ENCODE measurements around the gene SMOC1.

Gene SMOC1

GRCh38 chr14:70013271-70013873, 134.2 kb downstream of the SMOC1 start:
- Histone ChIP-seq H3K4me1 (ENCODE audit: control insufficient read depth, insufficient read depth, low read length) (peaks cover 15% of the 10 kb centered on the region), H3K27me3 (ENCODE audit: control insufficient read depth, insufficient read depth, low read length, poor library complexity, severe bottlenecking) (no peaks in the 10 kb centered on the region), H3K27ac (ENCODE audit: insufficient read depth, low read depth, low read length, poor library complexity, severe bottlenecking) (no peak overlapping the region), H3K4me3 (ENCODE audit: insufficient read depth, low read depth, low read length) (no peak overlapping the region), H3K36me3 (ENCODE audit: control insufficient read depth, insufficient read depth, low read length) (peaks cover 15% of the 10 kb centered on the region), H3K9me3 (ENCODE audit: control insufficient read depth, low read length) (no peaks in the 10 kb centered on the region)
- 43 to 55% methylated on average over 2 of the region's 2 CpGs for WGBS, 2 experiments

- WGBS, 2 experiments = 93 to 95% methylated on average over 7 of the region's 7 CpGs
- Histone ChIP-seq H3K27ac (ENCODE audit: insufficient read depth, low read depth, low read length, poor library complexity, severe bottlenecking) (no peak overlapping the region), H3K36me3 (ENCODE audit: control insufficient read depth, insufficient read depth, low read length) (peaks cover 15% of the 10 kb centered on the region), H3K4me1 (ENCODE audit: control insufficient read depth, insufficient read depth, low read length) (peaks cover 8% of the 10 kb centered on the region), H3K9me3 (ENCODE audit: control insufficient read depth, low read length) (no peaks in the 10 kb centered on the region), H3K4me3 (ENCODE audit: insufficient read depth, low read depth, low read length) (no peak overlapping the region), H3K27me3 (ENCODE audit: control insufficient read depth, insufficient read depth, low read length, poor library complexity, severe bottlenecking) (no peaks in the 10 kb centered on the region)
Measured at GRCh38 chr14:70014406-70015095, 135.3 kb downstream of the SMOC1 start.

- no peak overlapping the region for H3K27ac ChIP-seq (ENCODE audit: insufficient read depth, low read depth, low read length, poor library complexity, severe bottlenecking)
- no peaks in the 10 kb centered on the region for H3K27me3 ChIP-seq (ENCODE audit: control insufficient read depth, insufficient read depth, low read length, poor library complexity, severe bottlenecking)
- H3K4me3 ChIP-seq (ENCODE audit: insufficient read depth, low read depth, low read length) = no peak overlapping the region
- no peaks in the 10 kb centered on the region for H3K9me3 ChIP-seq (ENCODE audit: control insufficient read depth, low read length)
- peaks cover 4% of the 10 kb centered on the region for H3K4me1 ChIP-seq (ENCODE audit: control insufficient read depth, insufficient read depth, low read length)
- H3K36me3 ChIP-seq (ENCODE audit: control insufficient read depth, insufficient read depth, low read length) = peaks cover 16% of the 10 kb centered on the region
- 63 to 79% methylated on average over 2 of the region's 2 CpGs for WGBS, 2 experiments
Measured at GRCh38 chr14:70018230-70018629, 139.0 kb downstream of the SMOC1 start.

GRCh38 chr14:70018713-70019211, 139.5 kb downstream of the SMOC1 start:
- Histone ChIP-seq H3K4me3 (ENCODE audit: insufficient read depth, low read depth, low read length) (no peak overlapping the region), H3K36me3 (ENCODE audit: control insufficient read depth, insufficient read depth, low read length) (peaks cover 21% of the 10 kb centered on the region), H3K4me1 (ENCODE audit: control insufficient read depth, insufficient read depth, low read length) (no peaks in the 10 kb centered on the region), H3K9me3 (ENCODE audit: control insufficient read depth, low read length) (no peaks in the 10 kb centered on the region), H3K27ac (ENCODE audit: insufficient read depth, low read depth, low read length, poor library complexity, severe bottlenecking) (no peak overlapping the region), H3K27me3 (ENCODE audit: control insufficient read depth, insufficient read depth, low read length, poor library complexity, severe bottlenecking) (no peaks in the 10 kb centered on the region)
- 90 to 91% methylated on average over 9 of the region's 9 CpGs for WGBS, 2 experiments

GRCh38 chr14:70019695-70020094, 140.5 kb downstream of the SMOC1 start:
- H3K36me3 ChIP-seq (ENCODE audit: control insufficient read depth, insufficient read depth, low read length) = peaks cover 27% of the 10 kb centered on the region
- no peak overlapping the region for H3K27ac ChIP-seq (ENCODE audit: insufficient read depth, low read depth, low read length, poor library complexity, severe bottlenecking)
- H3K27me3 ChIP-seq (ENCODE audit: control insufficient read depth, insufficient read depth, low read length, poor library complexity, severe bottlenecking) = no peaks in the 10 kb centered on the region
- no peaks in the 10 kb centered on the region for H3K4me1 ChIP-seq (ENCODE audit: control insufficient read depth, insufficient read depth, low read length)
- H3K4me3 ChIP-seq (ENCODE audit: insufficient read depth, low read depth, low read length) = no peak overlapping the region
- H3K9me3 ChIP-seq (ENCODE audit: control insufficient read depth, low read length) = no peaks in the 10 kb centered on the region

GRCh38 chr14:70020352-70021170, 141.3 kb downstream of the SMOC1 start:
- Histone ChIP-seq H3K9me3 (ENCODE audit: control insufficient read depth, low read length) (no peaks in the 10 kb centered on the region), H3K27ac (ENCODE audit: insufficient read depth, low read depth, low read length, poor library complexity, severe bottlenecking) (no peak overlapping the region), H3K36me3 (ENCODE audit: control insufficient read depth, insufficient read depth, low read length) (peaks cover 27% of the 10 kb centered on the region), H3K4me3 (ENCODE audit: insufficient read depth, low read depth, low read length) (no peak overlapping the region), H3K4me1 (ENCODE audit: control insufficient read depth, insufficient read depth, low read length) (no peaks in the 10 kb centered on the region), H3K27me3 (ENCODE audit: control insufficient read depth, insufficient read depth, low read length, poor library complexity, severe bottlenecking) (no peaks in the 10 kb centered on the region)
- WGBS, 2 experiments = 82 to 84% methylated on average over 8 of the region's 8 CpGs

GRCh38 chr14:70021548-70022220, 142.5 kb downstream of the SMOC1 start:
- Histone ChIP-seq H3K9me3 (ENCODE audit: control insufficient read depth, low read length) (no peaks in the 10 kb centered on the region), H3K36me3 (ENCODE audit: control insufficient read depth, insufficient read depth, low read length) (peaks cover 27% of the 10 kb centered on the region), H3K27me3 (ENCODE audit: control insufficient read depth, insufficient read depth, low read length, poor library complexity, severe bottlenecking) (no peaks in the 10 kb centered on the region), H3K27ac (ENCODE audit: insufficient read depth, low read depth, low read length, poor library complexity, severe bottlenecking) (no peak overlapping the region), H3K4me1 (ENCODE audit: control insufficient read depth, insufficient read depth, low read length) (no peaks in the 10 kb centered on the region), H3K4me3 (ENCODE audit: insufficient read depth, low read depth, low read length) (no peak overlapping the region)
- 93 to 97% methylated on average over 8 of the region's 8 CpGs for WGBS, 2 experiments

- Histone ChIP-seq H3K4me1 (ENCODE audit: control insufficient read depth, insufficient read depth, low read length) (no peaks in the 10 kb centered on the region), H3K36me3 (ENCODE audit: control insufficient read depth, insufficient read depth, low read length) (peaks cover 25% of the 10 kb centered on the region), H3K27me3 (ENCODE audit: control insufficient read depth, insufficient read depth, low read length, poor library complexity, severe bottlenecking) (no peaks in the 10 kb centered on the region), H3K4me3 (ENCODE audit: insufficient read depth, low read depth, low read length) (no peak overlapping the region), H3K9me3 (ENCODE audit: control insufficient read depth, low read length) (no peaks in the 10 kb centered on the region), H3K27ac (ENCODE audit: insufficient read depth, low read depth, low read length, poor library complexity, severe bottlenecking) (no peak overlapping the region)
- 96% methylated on average over 15 of the region's 15 CpGs for WGBS, 2 experiments
Measured at GRCh38 chr14:70022771-70023445, 143.7 kb downstream of the SMOC1 start.

- 81 to 96% methylated on average over 1 of the region's 1 CpG for WGBS, 2 experiments
- H3K4me1 ChIP-seq (ENCODE audit: control insufficient read depth, insufficient read depth, low read length) = peaks cover 7% of the 10 kb centered on the region
- H3K4me3 ChIP-seq (ENCODE audit: insufficient read depth, low read depth, low read length) = no peak overlapping the region
- no peaks in the 10 kb centered on the region for H3K9me3 ChIP-seq (ENCODE audit: control insufficient read depth, low read length)
- H3K27ac ChIP-seq (ENCODE audit: insufficient read depth, low read depth, low read length, poor library complexity, severe bottlenecking) = no peak overlapping the region
- peaks cover 25% of the 10 kb centered on the region for H3K36me3 ChIP-seq (ENCODE audit: control insufficient read depth, insufficient read depth, low read length)
- no peaks in the 10 kb centered on the region for H3K27me3 ChIP-seq (ENCODE audit: control insufficient read depth, insufficient read depth, low read length, poor library complexity, severe bottlenecking)
Measured at GRCh38 chr14:70023871-70024270, 144.7 kb downstream of the SMOC1 start.
